Measurements from ENCODE around the gene LRRC32.
"Not testable (repeated sequence)": the region's sequence is repeated elsewhere in the genome, so short reads cannot be mapped to it uniquely, and the experiment has no call there.

The LRRC32 gene

DNA sequence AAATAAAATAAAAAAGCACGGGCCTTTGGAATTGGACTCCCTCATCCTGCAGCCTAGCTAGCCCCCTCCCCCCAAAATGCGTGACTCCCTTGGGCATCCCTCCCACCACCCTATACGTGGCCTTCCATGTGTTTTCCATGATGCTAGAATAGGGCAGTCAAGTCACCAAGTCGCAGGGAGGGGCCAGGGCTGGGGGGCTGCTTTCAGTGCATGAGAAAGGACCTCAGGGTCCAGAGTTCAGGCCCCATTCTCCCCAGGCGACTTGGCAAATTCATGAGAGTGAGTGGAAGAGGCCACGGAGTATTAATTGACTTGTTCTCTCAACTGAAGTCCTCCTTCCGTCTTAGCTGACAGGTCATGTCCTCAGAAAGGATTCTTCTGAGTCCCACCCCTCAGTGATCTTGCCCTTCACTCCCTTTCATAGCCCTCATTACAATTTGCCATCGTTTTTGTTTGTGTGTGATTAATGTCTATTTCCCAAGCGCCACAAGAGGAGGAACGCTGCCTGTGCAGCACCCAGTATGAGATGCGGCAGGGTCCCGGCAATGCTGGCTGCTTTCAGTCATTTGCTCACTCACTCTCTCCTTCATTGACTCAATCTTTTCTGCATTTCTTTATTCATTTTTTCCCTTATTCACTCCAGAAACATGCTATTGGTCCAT, 17.4 kb downstream of the LRRC32 start:
- no peak overlapping the region for H3K27ac Mint-ChIP-seq
- no peak overlapping the region for H3K4me3 Mint-ChIP-seq
- DNase-seq (no peak), ATAC-seq (replicated peaks) (no peak)
- no peaks in the 10 kb centered on the region for H3K9me3 Mint-ChIP-seq
- peaks cover 0 to 2% of the 10 kb centered on the region in 2 donors for H3K4me1 Mint-ChIP-seq (ENCODE audit: low read depth in 2 of 2)
- no peaks in the 10 kb centered on the region for H3K36me3 Mint-ChIP-seq (ENCODE audit: insufficient read depth)
- H3K27me3 Mint-ChIP-seq, result peaks cover 22 to 47% of the 10 kb centered on the region in 2 donors

DNA sequence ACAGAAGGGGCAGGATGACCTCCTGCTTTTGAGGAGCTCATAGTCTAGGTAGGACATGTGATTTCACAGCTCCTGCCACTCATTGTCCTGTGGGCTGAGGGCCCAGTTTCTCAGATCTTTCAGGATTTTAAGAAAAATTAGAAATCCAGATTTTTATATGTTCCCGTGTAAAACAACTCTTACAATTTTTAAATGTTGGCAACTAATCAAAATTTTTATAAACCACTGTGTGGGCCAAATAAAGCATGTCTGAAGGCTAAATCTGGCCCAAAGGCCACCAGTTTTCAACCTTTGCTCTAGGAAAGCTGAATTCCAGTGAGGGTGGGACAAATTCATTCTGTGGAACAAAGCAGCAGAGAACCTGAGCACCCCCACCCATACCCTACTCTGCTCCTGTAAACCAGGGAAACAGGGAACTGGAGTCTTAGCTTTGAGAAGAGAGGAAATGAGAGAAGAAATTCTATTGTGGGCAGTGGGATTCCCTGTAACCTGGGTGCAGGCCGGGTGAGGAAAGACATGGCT, 20.6 kb downstream of the LRRC32 start:
- DNase-seq, result no peak
- Mint-ChIP-seq H3K27ac (no peak overlapping the region), H3K4me3 (no peak overlapping the region), H3K27me3 (peaks cover 36 to 67% of the 10 kb centered on the region in 2 donors), H3K9me3 (no peaks in the 10 kb centered on the region), H3K4me1 (ENCODE audit: low read depth in 2 of 2) (no peaks in the 10 kb centered on the region), H3K36me3 (ENCODE audit: insufficient read depth) (no peaks in the 10 kb centered on the region)
- no peak for ATAC-seq (replicated peaks)

DNA sequence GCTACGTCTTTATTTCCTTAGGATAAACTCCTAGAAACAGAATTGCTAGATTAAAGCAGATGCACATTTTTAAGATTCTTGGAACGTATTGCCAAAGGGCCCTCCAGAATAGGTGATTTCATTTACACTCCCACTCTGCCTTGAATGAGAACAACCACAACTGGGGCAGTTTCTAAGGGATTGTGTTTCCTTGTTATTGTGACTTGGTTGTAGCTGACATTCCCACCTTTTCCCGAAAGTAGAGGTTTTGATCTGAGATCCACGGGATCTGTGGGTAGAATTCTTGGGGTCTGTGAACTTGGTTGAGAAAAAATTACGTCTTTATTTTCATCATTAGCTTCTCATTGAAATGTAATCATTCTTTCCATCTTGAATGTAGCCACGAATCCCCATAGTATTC, 21.5 kb downstream of the LRRC32 start:
- H3K27me3 Mint-ChIP-seq, result peaks cover 45 to 73% of the 10 kb centered on the region in 2 donors
- H3K27ac Mint-ChIP-seq, result no peak overlapping the region
- H3K36me3 Mint-ChIP-seq (ENCODE audit: insufficient read depth), result no peaks in the 10 kb centered on the region
- H3K9me3 Mint-ChIP-seq, result no peaks in the 10 kb centered on the region
- no peaks in the 10 kb centered on the region for H3K4me1 Mint-ChIP-seq (ENCODE audit: low read depth in 2 of 2)
- no peak overlapping the region for H3K4me3 Mint-ChIP-seq
- no peak for ATAC-seq (replicated peaks)
- no peak for DNase-seq

DNA sequence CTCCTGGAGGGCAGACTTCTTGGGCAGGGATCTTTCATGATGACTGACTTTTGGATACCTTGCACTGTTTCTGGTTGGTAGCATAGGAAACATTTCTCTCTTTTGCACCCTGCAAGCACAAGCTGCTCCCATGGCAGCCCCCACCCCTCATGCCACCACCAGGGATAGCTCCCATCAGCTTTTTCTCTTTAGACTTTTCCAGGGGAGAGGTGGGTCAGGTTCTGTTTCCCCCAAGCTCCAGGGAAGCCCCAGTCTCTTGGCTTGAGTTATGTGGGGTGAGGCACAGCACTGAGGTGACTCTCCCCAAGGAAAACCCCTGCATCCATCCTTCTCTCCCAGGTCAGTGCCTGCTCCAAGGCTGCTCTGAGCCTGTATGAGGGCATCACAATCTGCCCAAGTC, 22.5 kb downstream of the LRRC32 start:
- peaks cover 52 to 73% of the 10 kb centered on the region in 2 donors for H3K27me3 Mint-ChIP-seq
- H3K4me3 Mint-ChIP-seq, result no peak overlapping the region
- H3K27ac Mint-ChIP-seq, result no peak overlapping the region
- no peak for DNase-seq
- no peaks in the 10 kb centered on the region for H3K4me1 Mint-ChIP-seq (ENCODE audit: low read depth in 2 of 2)
- no peak for ATAC-seq (replicated peaks)
- no peaks in the 10 kb centered on the region for H3K36me3 Mint-ChIP-seq (ENCODE audit: insufficient read depth)
- no peaks in the 10 kb centered on the region for H3K9me3 Mint-ChIP-seq

DNA sequence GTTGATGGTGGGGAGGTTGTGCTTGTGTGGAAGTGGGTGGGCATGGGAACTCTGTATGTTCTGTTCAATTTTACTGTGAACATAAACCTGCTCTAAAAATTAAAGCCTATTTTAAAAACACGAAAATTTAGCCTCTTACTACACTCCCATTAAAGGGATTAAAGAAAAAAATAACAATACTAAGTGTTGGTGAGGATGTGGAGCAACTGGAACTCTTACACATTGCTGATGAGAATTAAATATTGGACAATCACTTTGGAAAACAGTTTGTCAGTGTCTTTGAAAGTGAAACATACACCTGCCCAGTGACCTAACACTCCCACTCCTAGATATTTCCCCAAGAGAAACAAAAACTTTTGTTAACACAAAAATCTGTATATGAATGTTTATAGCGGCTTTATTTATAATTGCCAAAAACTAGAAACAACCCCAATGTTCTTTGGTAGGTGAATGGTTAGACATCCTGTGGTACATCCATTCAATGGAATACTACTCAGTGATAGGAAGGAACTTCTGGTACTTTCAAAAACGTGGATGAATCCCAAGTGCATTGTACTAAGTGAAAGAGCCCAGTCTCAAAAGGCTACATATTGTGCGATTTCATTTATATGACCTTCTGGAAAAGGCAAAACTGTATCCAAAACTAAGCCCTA, 23.5 kb downstream of the LRRC32 start:
- Mint-ChIP-seq H3K4me1 (ENCODE audit: low read depth in 2 of 2) (peaks cover 0 to 1% of the 10 kb centered on the region in 2 donors), H3K27ac (no peak overlapping the region), H3K27me3 (peaks cover 59 to 81% of the 10 kb centered on the region in 2 donors), H3K36me3 (ENCODE audit: insufficient read depth) (no peaks in the 10 kb centered on the region), H3K4me3 (no peak overlapping the region), H3K9me3 (no peaks in the 10 kb centered on the region)
- ATAC-seq (replicated peaks), result no peak
- DNase-seq, result no peak

DNA sequence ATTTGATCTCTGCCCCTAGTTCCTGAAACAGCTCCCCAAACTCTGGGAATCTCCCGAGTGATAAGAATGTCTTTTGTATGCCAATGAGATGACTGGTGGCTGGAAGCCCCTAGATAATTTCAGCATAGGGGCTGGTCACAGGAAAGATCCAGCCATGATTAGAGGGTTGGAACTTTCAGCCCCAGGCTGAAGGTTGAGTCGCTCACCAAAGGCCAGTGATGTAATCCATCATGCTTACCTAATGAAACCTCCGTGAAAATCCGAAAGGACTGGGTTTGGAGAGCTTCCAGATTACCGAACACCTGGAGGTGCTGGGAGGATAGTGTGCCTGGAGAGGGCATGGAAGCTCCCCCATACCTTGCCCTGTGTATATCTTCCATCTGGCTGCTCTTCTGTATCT, 26.0 kb downstream of the LRRC32 start:
- ATAC-seq (replicated peaks) (no peak), DNase-seq (no peak)
- no peak overlapping the region for H3K27ac Mint-ChIP-seq
- peaks cover 58 to 84% of the 10 kb centered on the region in 2 donors for H3K27me3 Mint-ChIP-seq
- H3K9me3 Mint-ChIP-seq, result no peaks in the 10 kb centered on the region
- peaks cover 0 to 2% of the 10 kb centered on the region in 2 donors for H3K4me1 Mint-ChIP-seq (ENCODE audit: low read depth in 2 of 2)
- H3K4me3 Mint-ChIP-seq, result no peak overlapping the region
- no peaks in the 10 kb centered on the region for H3K36me3 Mint-ChIP-seq (ENCODE audit: insufficient read depth)

DNA sequence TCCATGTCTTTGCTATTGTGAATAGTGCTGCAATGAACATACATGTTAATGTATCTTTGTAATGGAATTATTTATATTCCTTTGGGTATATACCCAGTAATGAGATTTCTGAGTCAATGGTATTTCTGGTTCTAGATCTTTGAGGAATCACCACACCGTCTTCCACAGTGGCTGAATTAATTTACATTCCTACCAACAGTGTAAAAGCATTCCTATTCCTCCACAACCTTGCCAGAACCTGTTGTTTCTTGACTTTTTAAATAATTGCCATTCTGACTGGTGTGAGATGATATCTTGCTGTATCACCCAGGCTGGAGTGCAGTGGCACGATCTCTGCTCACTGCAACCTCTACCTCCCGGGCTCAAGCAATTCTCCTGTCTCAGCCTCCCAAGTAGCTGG, 26.8 kb downstream of the LRRC32 start:
- H3K36me3 Mint-ChIP-seq (ENCODE audit: insufficient read depth); H3K27ac Mint-ChIP-seq; H3K4me1 Mint-ChIP-seq (ENCODE audit: low read depth in 2 of 2); H3K9me3 Mint-ChIP-seq; ATAC-seq (replicated peaks); DNase-seq; H3K4me3 Mint-ChIP-seq: not testable (repeated sequence)
- H3K27me3 Mint-ChIP-seq, result peaks cover 58 to 84% of the 10 kb centered on the region in 2 donors

DNA sequence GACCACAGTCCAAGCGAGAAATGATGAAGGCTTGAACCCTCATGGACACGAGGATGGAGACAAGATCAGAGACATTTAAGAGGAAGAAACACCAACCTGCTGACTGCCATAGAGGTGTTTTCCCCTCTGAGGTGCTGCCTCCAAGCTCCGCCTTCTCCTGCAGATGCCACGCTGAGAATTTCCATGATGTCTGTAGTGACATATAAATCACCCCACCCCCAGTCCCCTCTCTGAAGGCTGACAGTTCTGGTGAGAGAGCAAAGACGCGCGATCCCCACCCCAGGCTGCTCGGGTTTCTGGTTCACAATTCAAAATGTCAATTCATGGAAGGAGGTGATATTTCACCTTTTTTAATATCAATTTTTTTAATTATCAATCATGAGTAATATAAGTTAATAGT, 28.2 kb downstream of the LRRC32 start:
- Mint-ChIP-seq H3K9me3 (no peaks in the 10 kb centered on the region), H3K27me3 (peaks cover 64 to 83% of the 10 kb centered on the region in 2 donors), H3K36me3 (ENCODE audit: insufficient read depth) (no peaks in the 10 kb centered on the region), H3K27ac (no peak overlapping the region), H3K4me1 (ENCODE audit: low read depth in 2 of 2) (peaks cover 0 to 2% of the 10 kb centered on the region in 2 donors), H3K4me3 (no peak overlapping the region)
- DNase-seq, result no peak
- no peak for ATAC-seq (replicated peaks)

DNA sequence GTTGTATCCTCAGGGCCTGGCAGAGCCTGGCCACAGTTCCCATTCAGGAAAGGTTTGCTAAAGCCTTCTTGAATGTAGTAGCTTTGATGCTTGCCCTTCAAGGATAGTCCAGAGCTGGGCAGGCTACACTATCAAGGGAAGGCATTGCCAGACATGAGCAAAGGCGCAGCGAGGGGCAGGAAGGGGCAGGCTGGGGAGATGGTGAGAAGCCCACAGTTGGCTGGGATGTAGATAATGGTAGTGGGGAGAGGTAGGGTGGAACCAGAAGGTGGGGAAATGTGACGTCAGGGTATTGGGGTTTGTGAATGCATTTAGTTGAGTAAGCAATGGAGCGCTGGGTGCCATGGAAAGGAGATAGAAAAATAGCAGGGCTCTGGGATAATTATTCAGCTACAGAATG, 28.6 kb downstream of the LRRC32 start:
- ATAC-seq (replicated peaks), result no peak
- H3K9me3 Mint-ChIP-seq, result no peaks in the 10 kb centered on the region

DNA sequence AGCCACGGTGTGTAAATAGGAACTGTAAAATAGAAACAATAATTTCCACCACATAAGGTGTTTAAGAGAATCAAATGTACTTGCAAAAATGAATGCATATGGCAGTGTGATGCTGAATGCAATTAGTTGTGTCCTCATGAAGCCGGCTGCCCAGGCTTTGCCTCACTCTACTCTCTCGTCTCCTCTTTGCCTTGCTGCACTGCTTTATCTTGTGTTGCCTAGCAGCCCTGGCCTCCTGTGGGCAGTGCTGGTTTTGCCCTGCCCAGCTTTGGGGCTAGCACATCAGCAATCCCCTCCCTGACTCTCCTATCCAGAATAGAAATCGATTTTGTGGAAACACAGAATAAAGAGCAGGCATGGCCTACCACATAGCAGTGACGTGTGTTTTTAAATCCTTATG, 30.0 kb downstream of the LRRC32 start:
- no peaks in the 10 kb centered on the region for H3K36me3 Mint-ChIP-seq (ENCODE audit: insufficient read depth)
- H3K4me1 Mint-ChIP-seq (ENCODE audit: low read depth in 2 of 2), result peaks cover 0 to 2% of the 10 kb centered on the region in 2 donors
- no peaks in the 10 kb centered on the region for H3K9me3 Mint-ChIP-seq
- no peak overlapping the region for H3K27ac Mint-ChIP-seq
- no peak overlapping the region for H3K4me3 Mint-ChIP-seq
- peaks cover 72 to 94% of the 10 kb centered on the region in 2 donors for H3K27me3 Mint-ChIP-seq
- ATAC-seq (replicated peaks) (no peak), DNase-seq (no peak)

More for the DNA sequence above, 28.6 kb downstream of the LRRC32 start:
- Mint-ChIP-seq H3K27ac (no peak overlapping the region), H3K4me3 (no peak overlapping the region), H3K36me3 (ENCODE audit: insufficient read depth) (no peaks in the 10 kb centered on the region), H3K4me1 (ENCODE audit: low read depth in 2 of 2) (peaks cover 0 to 2% of the 10 kb centered on the region in 2 donors), H3K27me3 (peaks cover 65 to 83% of the 10 kb centered on the region in 2 donors)
- DNase-seq, result no peak

DNA sequence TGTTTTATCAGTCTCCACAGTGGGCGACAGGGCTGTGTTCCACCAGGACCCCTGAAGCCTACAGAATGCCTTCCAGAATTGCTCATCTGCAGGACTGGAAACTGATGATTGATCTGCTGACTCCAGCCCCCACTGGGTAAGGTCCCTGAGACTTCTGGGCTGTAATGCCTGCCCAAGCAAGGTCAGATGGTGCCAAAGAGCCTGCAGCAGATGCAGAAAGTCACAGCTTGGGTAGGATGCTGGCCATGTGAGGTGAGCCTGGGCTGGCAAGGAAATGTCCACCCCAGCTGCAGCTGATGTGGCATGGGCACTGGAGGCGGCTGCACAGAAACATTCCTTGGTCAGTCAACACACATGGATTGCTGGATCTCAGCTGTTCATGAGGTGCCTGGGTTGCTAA, 30.9 kb downstream of the LRRC32 start:
- H3K27me3 Mint-ChIP-seq, result peaks cover 72 to 95% of the 10 kb centered on the region in 2 donors
- H3K36me3 Mint-ChIP-seq (ENCODE audit: insufficient read depth), result no peaks in the 10 kb centered on the region
- no peak overlapping the region for H3K4me3 Mint-ChIP-seq
- no peak for DNase-seq
- peaks cover 0 to 2% of the 10 kb centered on the region in 2 donors for H3K4me1 Mint-ChIP-seq (ENCODE audit: low read depth in 2 of 2)
- no peak for ATAC-seq (replicated peaks)
- H3K27ac Mint-ChIP-seq, result no peak overlapping the region
- H3K9me3 Mint-ChIP-seq, result no peaks in the 10 kb centered on the region

DNA sequence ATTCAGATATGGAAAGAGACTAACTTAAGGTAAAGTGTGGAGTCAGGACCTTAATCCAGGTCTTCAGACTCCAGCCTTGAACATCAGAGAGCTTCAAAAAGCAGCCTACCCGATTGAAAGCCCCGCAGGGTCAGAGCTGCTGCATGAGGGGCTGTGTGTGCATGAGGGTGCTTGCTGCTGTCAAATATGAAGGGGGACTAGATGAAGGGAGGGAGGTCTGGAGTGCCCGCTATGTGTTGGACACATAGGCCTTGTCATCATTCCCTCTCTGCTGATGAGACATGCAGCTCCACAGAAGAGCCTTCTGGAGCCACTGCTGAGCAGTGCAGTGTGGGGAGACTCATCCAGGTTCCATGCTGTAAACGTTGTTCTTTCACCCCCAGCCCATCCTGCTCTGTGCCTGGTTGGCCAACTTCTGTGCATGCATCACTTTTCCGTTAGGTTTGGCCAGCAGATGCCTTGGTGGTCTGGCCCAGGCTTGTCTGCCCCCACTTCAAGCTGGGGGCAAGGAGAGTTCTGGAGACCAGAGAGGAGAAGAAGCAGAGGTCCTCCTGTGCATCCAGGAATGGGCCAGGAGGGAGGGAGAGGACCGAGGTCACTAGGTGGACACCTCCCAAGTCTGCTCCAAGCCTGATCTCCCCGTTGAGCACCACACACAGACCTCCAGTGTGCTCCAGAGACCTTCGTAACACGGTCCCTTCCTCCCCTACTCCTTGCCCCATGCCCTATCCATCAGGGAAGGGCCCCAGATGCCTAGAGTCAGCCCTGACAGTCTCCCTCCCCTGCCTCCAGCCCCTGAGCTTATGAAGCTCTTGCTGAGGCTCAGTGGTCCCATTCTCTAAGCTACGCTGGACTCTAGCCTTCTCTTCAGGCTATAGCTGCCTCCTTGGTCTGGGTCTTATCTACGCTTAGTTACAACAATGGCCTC, 32.0 kb downstream of the LRRC32 start:
- DNase-seq, result no peak
- peaks cover 64 to 86% of the 10 kb centered on the region in 2 donors for H3K27me3 Mint-ChIP-seq
- ATAC-seq (replicated peaks), result no peak
- peaks cover 0 to 2% of the 10 kb centered on the region in 2 donors for H3K4me1 Mint-ChIP-seq (ENCODE audit: low read depth in 2 of 2)
- no peaks in the 10 kb centered on the region for H3K9me3 Mint-ChIP-seq
- H3K27ac Mint-ChIP-seq, result no peak overlapping the region
- no peaks in the 10 kb centered on the region for H3K36me3 Mint-ChIP-seq (ENCODE audit: insufficient read depth)
- H3K4me3 Mint-ChIP-seq, result no peak overlapping the region

DNA sequence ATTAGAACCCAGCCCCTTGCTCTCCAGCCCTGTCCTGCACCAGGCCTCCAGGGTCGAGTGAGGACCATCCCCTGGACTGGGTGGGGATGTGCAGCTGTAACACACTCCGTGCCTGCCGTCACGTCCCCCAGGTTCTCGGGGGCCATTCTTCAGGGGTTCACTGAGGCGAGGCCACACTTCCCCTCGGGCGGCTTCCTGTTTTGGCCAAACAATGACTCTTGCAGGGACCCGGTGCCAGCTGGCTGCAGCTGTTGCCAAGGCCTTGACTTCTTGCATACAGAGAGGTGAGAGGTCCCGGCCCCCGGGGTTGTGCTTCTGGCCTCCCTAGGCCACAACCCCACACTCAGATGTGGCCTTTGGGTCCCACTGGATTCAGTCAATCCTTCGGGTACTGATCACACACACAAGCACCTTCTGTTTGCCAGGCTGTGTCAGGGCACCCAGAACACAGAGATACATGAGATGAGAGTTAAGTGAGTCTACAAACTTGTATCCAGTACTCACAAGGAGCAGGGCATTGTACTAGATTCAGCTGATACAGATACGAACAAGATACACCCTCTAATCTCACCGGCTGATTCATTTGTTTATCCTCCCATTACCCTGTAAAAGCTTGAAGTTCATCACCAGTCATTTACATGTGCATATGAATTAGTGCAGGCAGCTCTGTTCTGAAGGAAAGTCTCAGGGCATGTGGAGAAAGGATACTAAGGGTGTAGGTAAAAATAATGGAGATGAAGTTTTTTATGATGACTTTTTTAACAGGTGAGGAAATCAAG, 32.9 kb downstream of the LRRC32 start:
- Mint-ChIP-seq H3K4me1 (ENCODE audit: low read depth in 2 of 2) (peaks cover 0 to 2% of the 10 kb centered on the region in 2 donors), H3K4me3 (no peak overlapping the region), H3K36me3 (ENCODE audit: insufficient read depth) (no peaks in the 10 kb centered on the region)

More for the DNA sequence above, 32.9 kb downstream of the LRRC32 start:
- H3K27ac Mint-ChIP-seq, result no peak overlapping the region
- DNase-seq (no peak), ATAC-seq (replicated peaks) (peak; percentile 57)
- peaks cover 56 to 77% of the 10 kb centered on the region in 2 donors for H3K27me3 Mint-ChIP-seq
- no peaks in the 10 kb centered on the region for H3K9me3 Mint-ChIP-seq
